ENCODE data around the gene SLC6A11.

SLC6A11 gene

DNA sequence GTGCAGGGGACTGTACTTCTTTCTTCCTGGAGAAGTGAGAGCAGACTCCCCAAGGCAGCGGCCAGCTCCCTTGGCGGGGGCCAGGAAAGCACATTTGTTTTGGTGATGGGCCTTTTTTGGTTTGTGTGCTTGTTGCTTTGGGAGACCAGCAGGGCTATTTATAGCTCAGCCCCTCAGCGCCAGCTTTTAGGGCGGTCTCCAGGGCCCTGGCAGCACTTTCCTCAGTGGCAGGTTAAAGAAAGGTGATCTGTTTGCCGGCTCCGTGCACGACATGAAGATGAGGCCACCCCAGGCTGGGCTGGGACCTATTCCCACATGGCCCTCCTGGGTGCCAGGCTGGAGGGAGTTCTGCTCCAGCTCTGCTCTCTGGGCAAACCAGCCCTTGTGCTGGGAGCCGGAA lies 21.8 kb downstream of the SLC6A11 start:
- no peak for DNase-seq (ENCODE audit: low read depth in 1 of 2, low spot score in 1 of 2)

DNA sequence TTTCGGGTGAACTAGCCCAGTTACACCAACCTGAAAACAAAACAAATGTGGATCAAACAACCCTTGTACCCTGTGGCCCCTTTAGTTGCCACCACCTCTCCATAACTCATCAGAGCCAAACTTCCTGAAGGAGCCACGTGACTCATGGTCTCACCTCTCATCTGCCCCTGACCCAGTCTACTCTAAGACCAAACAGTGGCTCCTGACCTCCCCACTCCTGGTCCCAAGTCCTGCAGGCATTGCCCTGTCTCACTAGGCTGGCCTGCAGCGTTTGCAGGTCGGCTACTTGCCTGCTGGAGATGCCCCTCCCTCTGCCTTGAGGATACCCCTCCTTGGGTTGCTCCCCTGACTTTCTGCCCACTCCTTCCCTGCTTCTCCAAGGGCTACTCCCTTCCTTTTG lies 23.1 kb downstream of the SLC6A11 start:
- no peak for DNase-seq (ENCODE audit: low read depth in 1 of 2, low spot score in 1 of 2)

GRCh38 chr3:10841100-10841499 lies 25.1 kb downstream of the SLC6A11 start:
- DNase-seq (ENCODE audit: low read depth in 1 of 2, low spot score in 1 of 2), result no peak

DNA sequence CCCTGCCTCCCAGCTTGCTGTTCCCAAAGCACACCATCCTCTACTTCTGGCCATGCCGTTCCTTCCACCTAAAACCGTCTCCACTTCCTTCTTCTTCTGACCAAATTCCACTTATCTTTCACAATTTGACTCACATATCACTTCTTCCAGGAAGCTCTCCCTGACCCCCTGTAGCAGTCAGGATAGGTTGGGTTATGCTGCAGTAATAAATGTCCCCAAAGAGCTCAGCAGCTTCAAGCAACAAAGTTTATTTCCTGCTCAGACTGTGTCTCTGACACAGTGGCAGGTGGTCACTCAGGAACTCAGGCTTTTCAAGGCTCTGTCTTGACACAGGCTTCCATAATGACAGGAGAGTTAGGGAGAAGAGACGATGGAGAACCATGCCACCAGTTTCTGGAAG lies 27.4 kb downstream of the SLC6A11 start:
- DNase-seq (ENCODE audit: low read depth in 1 of 2, low spot score in 1 of 2), result no peak

GRCh38 chr3:10845001-10845761 lies 29.2 kb downstream of the SLC6A11 start:
- no peak for DNase-seq (ENCODE audit: low read depth in 1 of 2, low spot score in 1 of 2)

DNA sequence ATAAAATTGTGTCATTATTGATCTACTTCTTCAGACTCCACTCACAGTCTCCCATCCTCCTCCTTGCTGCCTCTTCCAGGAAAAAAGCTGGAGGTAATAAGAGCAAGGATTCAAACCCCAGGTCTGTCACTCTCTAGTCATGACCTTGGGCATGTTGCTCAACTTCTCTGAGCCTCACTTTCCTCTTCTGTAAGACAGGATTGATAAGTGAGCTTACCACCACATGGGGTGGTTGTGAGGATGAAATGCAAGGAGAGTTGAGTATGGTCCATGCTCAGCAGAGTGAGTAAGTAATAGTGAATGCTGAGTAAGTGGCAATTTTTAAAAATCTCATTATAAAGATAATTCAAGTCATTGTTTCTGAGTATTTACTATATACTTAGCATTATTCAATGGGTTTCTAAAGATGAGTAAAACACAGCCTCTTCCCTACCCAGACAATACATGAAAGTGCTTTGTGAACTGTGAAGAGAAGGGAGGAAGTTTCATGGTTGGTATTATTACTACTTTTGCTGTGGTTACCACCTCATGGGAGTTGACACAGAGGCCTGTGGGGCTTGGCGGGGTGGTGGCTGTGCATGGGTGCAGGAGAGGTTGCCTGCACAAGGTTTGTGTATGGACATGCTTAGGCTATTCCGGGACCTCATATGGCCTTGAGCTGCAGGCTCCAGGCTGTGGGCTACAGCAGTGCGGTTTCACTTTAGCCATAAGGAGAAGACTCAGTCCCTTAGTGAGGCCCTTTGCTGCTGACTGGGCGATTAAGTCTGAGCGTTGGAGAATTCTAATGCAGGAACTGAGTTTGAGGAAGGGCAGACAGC lies 30.0 kb downstream of the SLC6A11 start:
- DNase-seq (ENCODE audit: low read depth in 1 of 2, low spot score in 1 of 2), result no peak

GRCh38 chr3:10846657-10846975 lies 30.6 kb downstream of the SLC6A11 start:
- no peak for DNase-seq (ENCODE audit: low read depth in 1 of 2, low spot score in 1 of 2)

DNA sequence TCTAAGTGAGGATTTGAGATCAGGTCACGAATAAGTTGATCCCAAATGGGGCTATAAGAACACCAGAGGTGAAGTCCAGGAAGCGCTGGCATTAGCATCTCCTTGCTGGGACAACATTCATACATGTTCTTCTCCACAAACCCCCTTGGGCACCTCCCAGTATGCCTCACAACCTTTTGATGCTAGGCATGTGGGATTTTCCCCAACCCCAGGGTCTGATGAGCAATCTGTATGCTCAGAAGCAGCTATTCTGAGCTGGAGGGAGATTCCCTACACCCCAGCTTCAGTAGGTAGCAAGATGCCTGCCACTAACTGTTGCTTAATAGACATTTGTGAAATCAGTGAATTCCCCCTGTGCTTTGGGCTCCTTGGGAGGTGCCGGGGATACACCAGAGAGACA lies 32.2 kb downstream of the SLC6A11 start:
- DNase-seq (ENCODE audit: low read depth in 1 of 2, low spot score in 1 of 2), result no peak

- DNase-seq (ENCODE audit: low read depth in 1 of 2, low spot score in 1 of 2), result no peak
Measured at GRCh38 chr3:10852066-10852808, 36.2 kb downstream of the SLC6A11 start.

- no peak for DNase-seq (ENCODE audit: low read depth in 1 of 2, low spot score in 1 of 2)
Measured at GRCh38 chr3:10855083-10855870, 39.2 kb downstream of the SLC6A11 start.

GRCh38 chr3:10855871-10856662 lies 40.0 kb downstream of the SLC6A11 start:
- no peak for DNase-seq (ENCODE audit: low read depth in 1 of 2, low spot score in 1 of 2)

DNA sequence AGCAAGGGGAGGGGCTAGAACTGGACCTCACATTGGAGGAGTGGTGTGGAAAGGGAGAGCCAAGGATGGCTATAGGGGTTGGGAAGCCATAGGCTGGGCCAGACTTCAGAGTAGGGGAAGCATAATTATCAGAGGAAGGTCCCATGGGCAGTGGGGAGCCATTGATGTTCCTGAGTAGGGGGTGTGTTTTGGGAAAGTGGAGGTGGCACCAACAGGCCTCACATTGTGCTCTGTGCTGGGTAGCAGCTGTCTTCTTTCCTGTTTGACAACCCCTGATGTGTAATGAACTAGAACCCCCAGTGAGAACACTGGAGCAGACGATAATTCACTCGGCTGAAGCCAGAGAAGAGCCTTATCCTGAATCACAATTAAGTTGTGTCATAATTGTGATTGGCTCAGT lies 41.2 kb downstream of the SLC6A11 start:
- DNase-seq (ENCODE audit: low read depth in 1 of 2, low spot score in 1 of 2), result no peak

DNA sequence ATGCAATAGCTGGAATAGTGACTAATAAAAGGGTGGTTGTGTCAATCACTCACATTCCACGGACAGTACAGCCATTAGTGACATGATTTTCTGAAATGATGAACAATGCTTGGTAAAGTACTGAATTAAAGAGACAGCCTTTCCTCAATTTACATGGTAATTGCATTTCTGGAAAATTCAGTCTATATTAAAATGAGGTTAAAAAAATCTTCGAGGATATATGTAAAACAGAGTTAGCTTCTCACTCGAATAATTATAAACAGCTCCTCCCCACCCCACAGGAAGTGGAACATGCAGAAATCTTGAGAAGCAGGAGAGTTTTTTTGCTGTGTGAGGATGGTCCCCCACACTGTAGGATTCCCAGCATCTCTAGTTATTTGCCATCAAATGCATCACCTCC lies 42.1 kb downstream of the SLC6A11 start:
- DNase-seq (ENCODE audit: low read depth in 1 of 2, low spot score in 1 of 2), result no peak

- DNase-seq (ENCODE audit: low read depth in 1 of 2, low spot score in 1 of 2), result no peak
Measured at GRCh38 chr3:10867384-10867783, 51.4 kb downstream of the SLC6A11 start.

DNA sequence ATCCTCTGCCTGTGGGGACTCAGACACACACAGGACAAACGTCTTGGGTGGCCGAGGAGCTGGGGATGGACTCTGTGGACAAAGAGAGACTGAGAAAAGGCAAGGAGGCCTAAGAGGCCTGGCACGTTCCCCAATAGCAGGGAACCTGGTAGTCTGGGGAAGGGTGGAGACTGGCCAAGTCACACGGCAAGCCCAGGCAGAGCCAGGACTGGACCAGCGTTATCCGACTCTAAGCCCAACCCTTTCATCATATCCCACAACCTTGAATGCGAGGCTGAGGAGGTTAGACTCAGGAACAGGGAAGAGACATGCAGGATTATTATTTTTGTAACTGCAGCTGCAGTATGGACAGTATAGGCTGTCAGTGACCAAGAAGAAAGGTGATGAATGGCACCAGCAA lies 53.4 kb downstream of the SLC6A11 start:
- no peak for DNase-seq (ENCODE audit: low read depth in 1 of 2, low spot score in 1 of 2)

DNA sequence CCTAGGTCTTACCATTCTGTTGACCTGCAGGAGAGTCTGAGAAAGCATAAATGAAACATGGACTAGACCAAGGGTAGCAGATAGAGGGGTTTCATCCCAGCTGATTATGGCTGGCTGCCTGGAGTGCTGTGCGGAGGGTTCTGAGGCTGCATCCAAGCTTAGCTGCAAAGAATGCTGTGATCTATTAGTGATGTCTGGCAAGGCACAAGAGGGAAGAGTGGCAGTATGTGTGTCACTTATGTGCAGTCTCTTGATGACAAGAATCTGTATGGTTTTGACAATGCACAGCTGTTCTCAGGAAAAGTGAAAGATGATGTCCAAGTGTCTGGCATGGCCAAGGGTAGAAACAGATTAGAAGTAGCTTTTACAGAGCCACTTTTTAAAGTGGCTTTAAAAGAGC lies 54.3 kb downstream of the SLC6A11 start:
- DNase-seq (ENCODE audit: low read depth in 1 of 2, low spot score in 1 of 2), result no peak

GRCh38 chr3:10873415-10873814 lies 57.4 kb downstream of the SLC6A11 start:
- no peak for DNase-seq (ENCODE audit: low read depth in 1 of 2, low spot score in 1 of 2)

DNA sequence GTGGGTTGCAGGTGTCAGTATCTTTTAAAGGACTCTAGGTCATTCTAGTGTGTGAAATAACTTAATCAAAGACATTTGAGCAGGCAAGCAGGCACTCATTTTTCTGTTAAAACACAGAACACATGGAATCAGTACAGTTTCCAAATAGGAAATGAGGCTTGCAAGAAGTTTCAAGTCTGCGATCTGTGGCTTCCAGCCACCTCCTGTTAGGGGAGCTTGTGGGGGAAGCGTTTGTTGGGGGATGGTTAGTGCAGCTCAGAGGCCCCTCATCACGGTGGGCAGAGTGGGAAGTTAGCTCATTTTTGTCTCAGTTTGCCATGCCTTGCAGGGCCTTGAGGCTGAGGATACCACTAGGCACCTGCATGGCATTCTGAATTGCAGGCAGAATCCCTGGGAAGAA lies 59.9 kb downstream of the SLC6A11 start:
- DNase-seq (ENCODE audit: low read depth in 1 of 2, low spot score in 1 of 2), result no peak

DNA sequence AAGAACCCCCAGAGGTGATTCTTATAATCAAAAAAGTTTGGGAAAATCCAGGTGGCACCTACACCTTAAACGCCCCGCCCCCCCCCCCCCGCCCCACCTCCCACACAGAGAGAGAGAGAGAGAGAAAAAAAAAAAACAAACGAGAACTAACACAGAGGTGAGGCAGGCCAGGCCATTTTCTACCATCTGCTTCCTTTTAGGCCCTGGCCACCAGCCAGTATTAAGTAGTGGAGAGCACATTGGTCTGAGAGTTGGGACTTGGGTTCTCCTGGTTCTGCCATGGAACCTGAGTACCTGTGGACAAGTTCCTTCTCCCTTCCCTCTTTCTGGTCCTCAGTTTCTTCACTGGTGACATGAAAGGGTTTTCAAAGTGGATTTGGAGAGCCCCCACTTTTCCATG lies 60.6 kb downstream of the SLC6A11 start:
- DNase-seq (ENCODE audit: low read depth in 1 of 2, low spot score in 1 of 2), result no peak

DNA sequence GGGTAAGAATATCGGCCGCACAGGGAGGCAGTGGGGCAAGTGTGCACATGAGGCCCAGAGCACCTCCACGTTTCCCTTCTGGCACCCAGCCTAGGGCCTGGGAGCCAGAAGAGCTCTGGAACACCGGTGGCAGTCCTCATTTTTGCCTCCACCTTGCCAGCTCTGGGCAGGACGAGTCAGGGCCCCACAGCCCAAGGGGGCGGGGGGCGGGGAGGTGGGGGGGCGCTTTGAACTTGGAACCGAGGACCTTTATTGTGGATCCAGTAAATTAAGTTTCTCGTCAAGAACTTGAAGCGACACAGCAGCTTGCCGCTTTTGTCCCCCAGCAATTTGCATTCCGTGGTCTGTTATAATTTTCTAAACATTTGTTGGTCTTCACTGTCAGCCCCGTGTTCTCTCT lies 66.8 kb downstream of the SLC6A11 start:
- DNase-seq (ENCODE audit: low read depth in 1 of 2, low spot score in 1 of 2), result no peak

Measured in stimulated activated CD4-positive, alpha-beta T cell treated with anti-CD3 and anti-CD28 coated beads, Interleukin-15, amount 100 ng/mL, for 1 hour (primary cell).